ENCODE results near the gene CWF19L1. TPM values are rescaled to one million over a fixed set of nuclear protein-coding genes. Genes with fewer than 3 reads are reported as not detected.

Gene CWF19L1
- total and polyA plus RNA-seq, 2 donors (not counting 3 experiments of a cell fraction or from before 2014, with no cell fraction given) = 11.5 to 29.9 TPM

DNA sequence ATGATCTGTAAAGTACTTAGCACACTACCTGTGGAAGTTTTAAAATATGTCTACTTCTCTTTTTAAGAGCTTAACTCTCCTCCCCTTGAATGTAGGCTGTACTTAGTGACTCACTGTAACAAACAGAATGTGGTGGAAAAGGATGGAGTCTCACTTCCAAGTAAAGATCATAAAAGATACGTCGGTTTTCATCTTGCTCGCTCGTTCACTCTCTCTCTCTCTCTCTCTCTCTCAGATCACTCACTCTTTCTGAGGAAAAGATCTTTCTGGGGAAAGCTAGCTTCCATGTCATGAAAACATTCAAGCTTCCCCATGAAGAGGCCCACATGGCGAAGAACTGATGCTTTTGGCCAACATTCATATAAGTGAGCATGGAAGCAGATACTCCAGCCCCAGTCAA is 43.6 kb downstream of the CWF19L1 start:
- ChIA-PET CTCF (interaction anchor here (1.1 kb wide), 2 partner anchors 178 to 378 kb away, joined by 3 to 4 read pairs; no protein-coding TSS in a partner anchor), POLR2A (no interaction called here)
- H3K4me2 ChIP-seq (ENCODE audit: insufficient read depth, low read length) = no peak overlapping the region
- H3K9me3 ChIP-seq (replicated peaks; ENCODE audit: control insufficient read depth, insufficient read depth, low read length) = no peaks in the 10 kb centered on the region
- dilution Hi-C loops (cut with MboI; ENCODE audit: extremely low pct_ligation_motif_present, low sequenced_read_pairs) (no loop called here), intact Hi-C loops (cut with micrococcal nuclease) (no loop called here)
- peaks cover 4 to 16% of the 10 kb centered on the region in 2 experiments for H3K36me3 ChIP-seq (ENCODE audit: control insufficient read depth in 2 of 2, extremely low read depth in 1 of 2, insufficient read depth in 2 of 2, low read length in 2 of 2)
- DNase-seq (ENCODE audit: low read depth, low spot score) = no peak
- no peak for TF ChIP-seq MYC (IDR thresholded peaks at IDR 0.05; ENCODE audit: low read depth, low read length)
- no peak for TF ChIP-seq EZH2 (IDR thresholded peaks at IDR 0.05; ENCODE audit: borderline replicate concordance, low read depth, low read length, severe bottlenecking)
- TF ChIP-seq POLR2AphosphoS5 (IDR thresholded peaks at IDR 0.05; ENCODE audit: insufficient read depth, low read depth, low read length) = no peak
- no peaks in the 10 kb centered on the region for H3K9me1 ChIP-seq (replicated peaks; ENCODE audit: control insufficient read depth, extremely low read depth, insufficient read depth, low read length)
- no peak overlapping the region for H3K27ac ChIP-seq (ENCODE audit: insufficient read depth, low read depth, low read length)
- H3K27me3 ChIP-seq (ENCODE audit: control insufficient read depth in 2 of 2, insufficient read depth in 2 of 2, low read length in 2 of 2) = no peaks in the 10 kb centered on the region
- peaks cover 2% of the 10 kb centered on the region for H3K4me1 ChIP-seq (ENCODE audit: control insufficient read depth, extremely low read depth, insufficient read depth, low read length)
- H2AFZ ChIP-seq (ENCODE audit: low read depth, low read length) = no peak overlapping the region
- no peaks in the 10 kb centered on the region for H4K20me1 ChIP-seq (replicated peaks; ENCODE audit: control insufficient read depth, extremely low read depth, insufficient read depth, low read length)
- H3K4me3 ChIP-seq (replicated peaks in 1 of 3; ENCODE audit: insufficient read depth in 1 of 3, low read depth in 1 of 3, low read length in 3 of 3) = no peak overlapping the region
- H3K9ac ChIP-seq (replicated peaks; ENCODE audit: extremely low read depth, insufficient read depth, low read length) = no peak overlapping the region
- peaks cover 26% of the 10 kb centered on the region for H3K79me2 ChIP-seq (ENCODE audit: control insufficient read depth, insufficient read depth, low read length)
- BruUV-seq (replicated peaks) = no TSS peak
- FAIRE-seq = no peak

DNA sequence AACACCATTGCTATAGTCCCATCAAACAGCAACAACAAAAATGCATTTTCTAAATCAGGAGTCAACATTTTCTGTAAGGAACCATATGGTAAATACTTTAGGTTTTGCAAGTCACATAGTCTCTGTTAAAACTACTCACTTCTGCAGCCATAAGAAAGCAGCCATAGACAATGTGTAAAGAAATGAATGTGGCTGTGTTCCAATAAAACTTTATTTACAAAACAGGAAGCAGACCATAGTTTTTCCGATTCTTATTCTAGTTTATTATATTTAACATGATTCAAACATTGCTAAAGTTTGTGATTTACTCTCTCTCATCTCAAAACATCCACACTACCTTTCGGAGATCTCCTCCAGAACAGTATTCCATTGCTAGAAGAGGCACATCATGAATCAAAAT is 44.9 kb downstream of the CWF19L1 start:
- Histone ChIP-seq H3K79me2 (ENCODE audit: control insufficient read depth, insufficient read depth, low read length) (peaks cover 14% of the 10 kb centered on the region), H2AFZ (ENCODE audit: low read depth, low read length) (no peak overlapping the region), H3K9me3 (replicated peaks; ENCODE audit: control insufficient read depth, insufficient read depth, low read length) (no peaks in the 10 kb centered on the region), H3K9ac (replicated peaks; ENCODE audit: extremely low read depth, insufficient read depth, low read length) (no peak overlapping the region), H3K4me2 (ENCODE audit: insufficient read depth, low read length) (no peak overlapping the region), H4K20me1 (replicated peaks; ENCODE audit: control insufficient read depth, extremely low read depth, insufficient read depth, low read length) (no peaks in the 10 kb centered on the region), H3K9me1 (replicated peaks; ENCODE audit: control insufficient read depth, extremely low read depth, insufficient read depth, low read length) (no peaks in the 10 kb centered on the region), H3K27ac (ENCODE audit: insufficient read depth, low read depth, low read length) (no peak overlapping the region), H3K4me1 (ENCODE audit: control insufficient read depth, extremely low read depth, insufficient read depth, low read length) (no peaks in the 10 kb centered on the region), H3K36me3 (ENCODE audit: control insufficient read depth in 2 of 2, extremely low read depth in 1 of 2, insufficient read depth in 2 of 2, low read length in 2 of 2) (peaks cover 4 to 17% of the 10 kb centered on the region in 2 experiments), H3K4me3 (replicated peaks in 1 of 3; ENCODE audit: insufficient read depth in 1 of 3, low read depth in 1 of 3, low read length in 3 of 3) (no peak overlapping the region), H3K27me3 (ENCODE audit: control insufficient read depth in 2 of 2, insufficient read depth in 2 of 2, low read length in 2 of 2) (no peaks in the 10 kb centered on the region)
- FAIRE-seq = no peak
- ChIA-PET POLR2A (no interaction called here), CTCF (no interaction called here)
- TF ChIP-seq, protein P1, sequence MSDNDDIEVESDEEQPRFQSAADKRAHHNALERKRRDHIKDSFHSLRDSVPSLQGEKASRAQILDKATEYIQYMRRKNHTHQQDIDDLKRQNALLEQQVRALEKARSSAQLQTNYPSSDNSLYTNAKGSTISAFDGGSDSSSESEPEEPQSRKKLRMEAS (IDR thresholded peaks at IDR 0.05; ENCODE audit: insufficient read depth, insufficient read length) = no peak
- no peak for TF ChIP-seq JUN (IDR thresholded peaks at IDR 0.05; ENCODE audit: borderline replicate concordance, insufficient read depth, insufficient read length, low read depth)
- TF ChIP-seq MYC (IDR thresholded peaks at IDR 0.05; ENCODE audit: low read depth, low read length) = no peak
- no peak for TF ChIP-seq POLR2AphosphoS5 (IDR thresholded peaks at IDR 0.05; ENCODE audit: insufficient read depth, low read depth, low read length)
- no peak for TF ChIP-seq POLR2A (IDR thresholded peaks at IDR 0.05; ENCODE audit: low read depth, low read length)
- TF ChIP-seq FOS (IDR thresholded peaks at IDR 0.05; ENCODE audit: borderline replicate concordance, insufficient read depth, low read length) = no peak
- no peak for TF ChIP-seq GATA2 (IDR thresholded peaks at IDR 0.05; ENCODE audit: insufficient read depth, insufficient read length, low read depth, low read length)
- no peak for TF ChIP-seq EZH2 (IDR thresholded peaks at IDR 0.05; ENCODE audit: borderline replicate concordance, low read depth, low read length, severe bottlenecking)
- TF ChIP-seq, protein P2, sequence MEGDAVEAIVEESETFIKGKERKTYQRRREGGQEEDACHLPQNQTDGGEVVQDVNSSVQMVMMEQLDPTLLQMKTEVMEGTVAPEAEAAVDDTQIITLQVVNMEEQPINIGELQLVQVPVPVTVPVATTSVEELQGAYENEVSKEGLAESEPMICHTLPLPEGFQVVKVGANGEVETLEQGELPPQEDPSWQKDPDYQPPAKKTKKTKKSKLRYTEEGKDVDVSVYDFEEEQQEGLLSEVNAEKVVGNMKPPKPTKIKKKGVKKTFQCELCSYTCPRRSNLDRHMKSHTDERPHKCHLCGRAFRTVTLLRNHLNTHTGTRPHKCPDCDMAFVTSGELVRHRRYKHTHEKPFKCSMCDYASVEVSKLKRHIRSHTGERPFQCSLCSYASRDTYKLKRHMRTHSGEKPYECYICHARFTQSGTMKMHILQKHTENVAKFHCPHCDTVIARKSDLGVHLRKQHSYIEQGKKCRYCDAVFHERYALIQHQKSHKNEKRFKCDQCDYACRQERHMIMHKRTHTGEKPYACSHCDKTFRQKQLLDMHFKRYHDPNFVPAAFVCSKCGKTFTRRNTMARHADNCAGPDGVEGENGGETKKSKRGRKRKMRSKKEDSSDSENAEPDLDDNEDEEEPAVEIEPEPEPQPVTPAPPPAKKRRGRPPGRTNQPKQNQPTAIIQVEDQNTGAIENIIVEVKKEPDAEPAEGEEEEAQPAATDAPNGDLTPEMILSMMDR (IDR thresholded peaks at IDR 0.05; ENCODE audit: extremely low read depth in 1 of 2, insufficient read depth in 1 of 2, low read depth in 1 of 2, low read length in 2 of 2) = no peak
- dilution Hi-C loops (cut with MboI; ENCODE audit: extremely low pct_ligation_motif_present, low sequenced_read_pairs) (no loop called here), intact Hi-C loops (cut with micrococcal nuclease) (no loop called here)
- DNase-seq (ENCODE audit: low read depth, low spot score) = no peak
- no TSS peak for BruUV-seq (replicated peaks)

All from endothelial cell of umbilical vein (primary cell).